SK-N-SH (cell line): ENCODE data around the gene ZCRB1. TPM values are rescaled to one million over a fixed set of nuclear protein-coding genes. Genes with fewer than 3 reads are reported as not detected.

ENCODE experiments used
- CTCF ChIA-PET: fragments of 300-600, 350-600 bp; formaldehyde crosslinking; extraction: SDS; loops from one replicate; lab custom pipeline; 2021; lab: Yijun Ruan, JAX
- POLR2A ChIA-PET: fragments of 350-600 bp; sonication (Branson Sonifier 250); formaldehyde crosslinking; extraction: SDS; loops from one replicate; lab custom pipeline; 2020; ENCODE audit warnings: antibody characterized with exemption, inconsistent platforms; lab: Yijun Ruan, JAX
- DNase-seq: peaks from one replicate; pipeline ENCODE4 v3.0.0; 2012
- H2AFZ ChIP-seq: fragments of 200-600 bp; sonication (generic); 2 replicates; pipeline ENCODE4 v1.8.1; 2016; ENCODE audit warnings: antibody characterized with exemption, mild to moderate bottlenecking, low read depth
- H3F3A ChIP-seq: fragments of 200-600 bp; sonication (generic); replicated peaks from 2 replicates; pipeline ENCODE3; 2016; ENCODE audit warnings: antibody characterized with exemption, mild to moderate bottlenecking; ENCODE audit not compliant: insufficient read depth
- H3K27ac ChIP-seq, 2 experiments: fragments of 200-500 bp in 1 of 2; fragments of 200-600 bp in 1 of 2; sonication (Bioruptor generic) in 1 of 2; sonication (generic), shearing (Covaris generic) in 1 of 2; 2 replicates each; pipeline versions ENCODE4 v1.5.1 to v1.6.1; 2014 to 2016; ENCODE audit warnings: low read depth in 2 of 2, inconsistent platforms in 1 of 2, low read length in 1 of 2, mild to moderate bottlenecking in 1 of 2, mixed read lengths in 1 of 2
- H3K27me3 ChIP-seq: fragments of 200-600 bp; sonication (generic), shearing (Covaris generic); 2 replicates; pipeline ENCODE4 v1.6.1; 2016; ENCODE audit warnings: mixed run types; ENCODE audit not compliant: insufficient read depth
- H3K36me3 ChIP-seq, 2 experiments: fragments of 200-500 bp in 1 of 2; fragments of 200-600 bp in 1 of 2; sonication (Bioruptor generic) in 1 of 2; sonication (generic) in 1 of 2; replicated peaks in 1 of 2; 2 replicates each; pipeline versions ENCODE3 to v1.5.1; 2014 to 2016; ENCODE audit warnings: low read length in 1 of 2, mild to moderate bottlenecking in 1 of 2; ENCODE audit not compliant: insufficient read depth in 2 of 2, control insufficient read depth in 1 of 2
- H3K4me1 ChIP-seq, 2 experiments: fragments of 200-500 bp in 1 of 2; fragments of 200-600 bp in 1 of 2; sonication (Bioruptor generic) in 1 of 2; sonication (generic), shearing (Covaris generic) in 1 of 2; 2 replicates each; pipeline versions ENCODE4 v1.5.1 to v1.6.1; 2014 to 2016; ENCODE audit warnings: low read depth in 1 of 2, low read length in 1 of 2, mixed run types in 1 of 2; ENCODE audit not compliant: insufficient read depth in 2 of 2, control insufficient read depth in 1 of 2
- H3K4me2 ChIP-seq: fragments of 200-600 bp; sonication (generic), shearing (Covaris generic); 2 replicates; pipeline ENCODE4 v1.6.1; 2017; ENCODE audit warnings: mixed run types
- H3K4me3 ChIP-seq, 2 experiments: fragments of 200-500 bp in 1 of 2; fragments of 200-600 bp in 1 of 2; sonication (Bioruptor generic) in 1 of 2; sonication (generic), shearing (Covaris generic) in 1 of 2; 2 replicates each; pipeline versions ENCODE4 v1.5.1 to v1.8.1; 2014 to 2016; ENCODE audit warnings: low read depth in 2 of 2, inconsistent platforms in 1 of 2, low read length in 1 of 2, mild to moderate bottlenecking in 1 of 2, mixed read lengths in 1 of 2, moderate library complexity in 1 of 2
- H3K79me2 ChIP-seq: fragments of 200-600 bp; sonication (generic); 2 replicates; pipeline ENCODE4 v1.8.1; 2017; ENCODE audit warnings: mild to moderate bottlenecking; ENCODE audit not compliant: insufficient read depth
- H3K9ac ChIP-seq: fragments of 200-600 bp; sonication (generic); 2 replicates; pipeline ENCODE4 v1.6.1; 2017; ENCODE audit warnings: mixed run types
- H3K9me2 ChIP-seq: fragments of 200-600 bp; sonication (generic); 2 replicates; pipeline ENCODE4 v1.6.1; 2017; ENCODE audit warnings: mixed run types
- H3K9me3 ChIP-seq: fragments of 200-600 bp; sonication (generic); 2 replicates; pipeline ENCODE4 v1.6.1; 2017; ENCODE audit warnings: mixed run types, mild to moderate bottlenecking, moderate library complexity
- H4K20me1 ChIP-seq: fragments of 200-600 bp; sonication (generic); 2 replicates; pipeline ENCODE4 v1.6.1; 2017; ENCODE audit warnings: mild to moderate bottlenecking, mixed run types; ENCODE audit not compliant: insufficient read depth
- FOSL2 ChIP-seq: IDR thresholded peaks from 2 replicates; pipeline ENCODE4 v1.4.0; 2012; ENCODE audit warnings: low read depth, mild to moderate bottlenecking, moderate library complexity, borderline replicate concordance
- FOXJ3 ChIP-seq: sonication (generic); formaldehyde crosslinking; IDR thresholded peaks from 2 replicates; pipeline ENCODE4 v1.5.1; 2020; ENCODE audit warnings: mild to moderate bottlenecking, missing genetic modification reagents
- FOXM1 ChIP-seq: IDR thresholded peaks from 2 replicates; pipeline ENCODE4 v1.4.0; 2012; ENCODE audit warnings: low read depth, mild to moderate bottlenecking
- GABPA ChIP-seq: IDR thresholded peaks from 2 replicates; pipeline ENCODE4 v1.4.0; 2012; ENCODE audit warnings: low read depth, mild to moderate bottlenecking
- GATA2 ChIP-seq: sonication (generic); formaldehyde crosslinking; IDR thresholded peaks from 2 replicates; pipeline ENCODE4 v1.5.0; 2020; ENCODE audit warnings: mild to moderate bottlenecking, missing genetic modification reagents
- MXI1 ChIP-seq: IDR thresholded peaks from 2 replicates; pipeline ENCODE4 v1.6.1; 2012; ENCODE audit warnings: mild to moderate bottlenecking, low read depth, low read length, improper control_type of control experiment
- NFIC ChIP-seq: IDR thresholded peaks from 2 replicates; pipeline ENCODE4 v1.4.0; 2012; ENCODE audit warnings: borderline replicate concordance
- NRF1 ChIP-seq: IDR thresholded peaks from 2 replicates; pipeline ENCODE4 v1.6.1; 2012; ENCODE audit warnings: low read depth, mild to moderate bottlenecking, low read length
- POLR2AphosphoS5 ChIP-seq: IDR thresholded peaks from 2 replicates; pipeline ENCODE4 v1.6.1; 2012; ENCODE audit warnings: low read depth, low read length
- RAD21 ChIP-seq: IDR thresholded peaks from 2 replicates; pipeline ENCODE4 v1.6.1; 2012; ENCODE audit warnings: mild to moderate bottlenecking, low read length
- RFX5 ChIP-seq: IDR thresholded peaks from 2 replicates; pipeline ENCODE4 v1.6.1; 2012; ENCODE audit warnings: mild to moderate bottlenecking, improper control_type of control experiment, low read length
- TEAD4 ChIP-seq: IDR thresholded peaks from 2 replicates; pipeline ENCODE4 v1.4.0; 2012; ENCODE audit warnings: mild to moderate bottlenecking, borderline replicate concordance; ENCODE audit not compliant: insufficient read depth
- WGBS: methylation state at CpG from one replicate; pipeline ENCODE4 v1.1.6; 2017; ENCODE audit warnings: low lambda C conversion rate; 5-methylcytosine and 5-hydroxymethylcytosine counted together
- polyA plus RNA-seq, 3 experiments: library from polyadenylated mRNA; depleted of rRNA; stranded (reverse); fragments of >200 nt; gene quantifications; 2 replicates each; pipeline ENCODE4 v1.2.3, GENCODE V29; 2012
- TF ChIP-seq, protein P1 (sequence below): fragments of 150-350 bp; IDR thresholded peaks from 2 replicates; pipeline ENCODE4 v1.6.1; 2017; ENCODE audit warnings: antibody characterized with exemption, low read length, low read depth, borderline replicate concordance
- TF ChIP-seq, protein P2 (sequence below): IDR thresholded peaks from 2 replicates; pipeline ENCODE4 v1.4.0; 2012; ENCODE audit warnings: low read depth, borderline replicate concordance
- TF ChIP-seq, protein P3 (sequence below): IDR thresholded peaks from 2 replicates; pipeline ENCODE4; 2012

ZCRB1 gene
- polyA plus RNA-seq, 1 of the 3 experiments (the other 2 are of a cell fraction), result 18.7 TPM

DNA sequence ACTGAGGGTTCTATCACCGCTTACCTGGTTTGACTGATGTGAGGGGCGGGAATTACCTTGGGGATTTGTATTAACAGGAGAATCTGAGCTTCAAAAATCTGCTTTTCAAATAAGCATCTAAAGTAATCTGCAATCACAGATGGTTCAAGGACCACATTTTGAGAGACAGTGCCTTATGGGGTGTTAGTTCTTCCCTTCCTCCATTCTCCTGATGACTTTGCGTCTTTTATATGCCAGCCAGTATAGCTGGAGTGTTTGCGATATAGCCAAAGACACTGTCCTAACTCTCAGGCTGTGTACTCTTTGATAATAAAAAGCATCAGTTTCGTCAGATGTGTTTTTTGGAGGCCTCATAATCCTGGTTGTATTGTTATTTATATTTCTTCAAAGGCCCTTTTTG lies 39.6 kb upstream of the ZCRB1 start:
- TF ChIP-seq, protein P1, sequence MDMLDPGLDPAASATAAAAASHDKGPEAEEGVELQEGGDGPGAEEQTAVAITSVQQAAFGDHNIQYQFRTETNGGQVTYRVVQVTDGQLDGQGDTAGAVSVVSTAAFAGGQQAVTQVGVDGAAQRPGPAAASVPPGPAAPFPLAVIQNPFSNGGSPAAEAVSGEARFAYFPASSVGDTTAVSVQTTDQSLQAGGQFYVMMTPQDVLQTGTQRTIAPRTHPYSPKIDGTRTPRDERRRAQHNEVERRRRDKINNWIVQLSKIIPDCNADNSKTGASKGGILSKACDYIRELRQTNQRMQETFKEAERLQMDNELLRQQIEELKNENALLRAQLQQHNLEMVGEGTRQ, result no peak
- no peak for TF ChIP-seq FOSL2
- Histone ChIP-seq H3K9me3 (no peaks in the 10 kb centered on the region), H3K4me1 (no peaks in the 10 kb centered on the region; a peak in 1 of 4 replicates), H3K27ac (no peak overlapping the region), H3K27me3 (no peaks in the 10 kb centered on the region), H3F3A (peaks cover 7% of the 10 kb centered on the region), H3K9me2 (no peaks in the 10 kb centered on the region), H3K36me3 (peaks cover 4 to 9% of the 10 kb centered on the region in 2 experiments), H3K4me3 (no peak overlapping the region), H3K9ac (no peak overlapping the region), H2AFZ (no peak overlapping the region), H3K79me2 (peaks cover 31% of the 10 kb centered on the region; the same call in 1 of the 2 replicates), H4K20me1 (no peaks in the 10 kb centered on the region), H3K4me2 (no peak overlapping the region)
- WGBS, result 96% methylated on average over 5 of the region's 5 CpGs
- no peak for DNase-seq
- POLR2A ChIA-PET, result no interaction called here
- CTCF ChIA-PET, result interaction anchor here (1.0 to 1.6 kb wide), 3 partner anchors 34 to 204 kb away, joined by 3 to 5 read pairs (median 4); no protein-coding TSS in a partner anchor

DNA sequence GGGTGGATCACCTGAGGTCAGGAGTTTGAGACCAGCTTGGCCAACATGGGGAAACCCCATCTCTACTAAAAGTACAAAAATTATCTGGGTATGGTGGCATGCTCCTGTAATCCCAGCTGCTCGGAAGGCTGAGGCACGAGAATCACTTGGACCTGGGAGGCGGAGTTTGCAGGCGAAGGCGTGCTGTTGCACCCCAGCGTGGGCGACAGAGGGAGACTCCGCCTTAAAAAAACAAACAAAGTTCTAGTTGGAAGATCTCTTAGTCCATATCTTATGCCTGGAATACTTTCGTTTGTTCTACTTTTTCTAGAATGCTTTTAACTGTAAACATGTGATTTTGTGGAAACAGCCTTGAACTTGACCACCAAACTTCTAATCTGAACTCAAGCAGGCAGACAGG lies 38.8 kb upstream of the ZCRB1 start:
- TF ChIP-seq GATA2 (CRISPR knock-in tag) (no peak), RAD21 (no peak), NFIC (no peak), FOXJ3 (CRISPR knock-in tag) (no peak), GABPA (no peak), NRF1 (no peak), FOXM1 (no peak), RFX5 (no peak), MXI1 (no peak), TEAD4 (no peak), POLR2AphosphoS5 (no peak)
- TF ChIP-seq, protein P2, sequence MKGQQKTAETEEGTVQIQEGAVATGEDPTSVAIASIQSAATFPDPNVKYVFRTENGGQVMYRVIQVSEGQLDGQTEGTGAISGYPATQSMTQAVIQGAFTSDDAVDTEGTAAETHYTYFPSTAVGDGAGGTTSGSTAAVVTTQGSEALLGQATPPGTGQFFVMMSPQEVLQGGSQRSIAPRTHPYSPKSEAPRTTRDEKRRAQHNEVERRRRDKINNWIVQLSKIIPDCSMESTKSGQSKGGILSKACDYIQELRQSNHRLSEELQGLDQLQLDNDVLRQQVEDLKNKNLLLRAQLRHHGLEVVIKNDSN, result no peak
- TF ChIP-seq, protein P3, sequence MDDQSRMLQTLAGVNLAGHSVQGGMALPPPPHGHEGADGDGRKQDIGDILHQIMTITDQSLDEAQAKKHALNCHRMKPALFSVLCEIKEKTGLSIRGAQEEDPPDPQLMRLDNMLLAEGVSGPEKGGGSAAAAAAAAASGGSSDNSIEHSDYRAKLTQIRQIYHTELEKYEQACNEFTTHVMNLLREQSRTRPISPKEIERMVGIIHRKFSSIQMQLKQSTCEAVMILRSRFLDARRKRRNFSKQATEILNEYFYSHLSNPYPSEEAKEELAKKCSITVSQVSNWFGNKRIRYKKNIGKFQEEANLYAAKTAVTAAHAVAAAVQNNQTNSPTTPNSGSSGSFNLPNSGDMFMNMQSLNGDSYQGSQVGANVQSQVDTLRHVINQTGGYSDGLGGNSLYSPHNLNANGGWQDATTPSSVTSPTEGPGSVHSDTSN, result no peak
- CTCF ChIA-PET, result interaction anchor here (1.3 kb wide), 1 partner anchor 109 kb away, joined by 4 read pairs; no protein-coding TSS in a partner anchor

More for the DNA sequence above, 38.8 kb upstream of the ZCRB1 start:
- H3K9ac ChIP-seq, result no peak overlapping the region
- peaks cover 4 to 9% of the 10 kb centered on the region in 2 experiments for H3K36me3 ChIP-seq
- H2AFZ ChIP-seq, result no peak overlapping the region
- H3K9me2 ChIP-seq, result no peaks in the 10 kb centered on the region
- WGBS, result 87% methylated on average over 9 of the region's 9 CpGs
- POLR2A ChIA-PET, result no interaction called here
- H3K4me1 ChIP-seq, result no peaks in the 10 kb centered on the region; a peak in 1 of 4 replicates
- DNase-seq, result no peak
- H3K27ac ChIP-seq, result no peak overlapping the region
- no peaks in the 10 kb centered on the region for H3K27me3 ChIP-seq
- H3F3A ChIP-seq, result peaks cover 7% of the 10 kb centered on the region
- H4K20me1 ChIP-seq, result no peaks in the 10 kb centered on the region
- H3K4me2 ChIP-seq, result no peak overlapping the region
- H3K9me3 ChIP-seq, result no peaks in the 10 kb centered on the region
- H3K4me3 ChIP-seq, result no peak overlapping the region
- peaks cover 37% of the 10 kb centered on the region for H3K79me2 ChIP-seq
